ENCODE data around the gene IFI6.
"Not testable (repeated sequence)": the region's sequence is repeated elsewhere in the genome, so short reads cannot be mapped to it uniquely, and the experiment has no call there.

Gene IFI6

DNA sequence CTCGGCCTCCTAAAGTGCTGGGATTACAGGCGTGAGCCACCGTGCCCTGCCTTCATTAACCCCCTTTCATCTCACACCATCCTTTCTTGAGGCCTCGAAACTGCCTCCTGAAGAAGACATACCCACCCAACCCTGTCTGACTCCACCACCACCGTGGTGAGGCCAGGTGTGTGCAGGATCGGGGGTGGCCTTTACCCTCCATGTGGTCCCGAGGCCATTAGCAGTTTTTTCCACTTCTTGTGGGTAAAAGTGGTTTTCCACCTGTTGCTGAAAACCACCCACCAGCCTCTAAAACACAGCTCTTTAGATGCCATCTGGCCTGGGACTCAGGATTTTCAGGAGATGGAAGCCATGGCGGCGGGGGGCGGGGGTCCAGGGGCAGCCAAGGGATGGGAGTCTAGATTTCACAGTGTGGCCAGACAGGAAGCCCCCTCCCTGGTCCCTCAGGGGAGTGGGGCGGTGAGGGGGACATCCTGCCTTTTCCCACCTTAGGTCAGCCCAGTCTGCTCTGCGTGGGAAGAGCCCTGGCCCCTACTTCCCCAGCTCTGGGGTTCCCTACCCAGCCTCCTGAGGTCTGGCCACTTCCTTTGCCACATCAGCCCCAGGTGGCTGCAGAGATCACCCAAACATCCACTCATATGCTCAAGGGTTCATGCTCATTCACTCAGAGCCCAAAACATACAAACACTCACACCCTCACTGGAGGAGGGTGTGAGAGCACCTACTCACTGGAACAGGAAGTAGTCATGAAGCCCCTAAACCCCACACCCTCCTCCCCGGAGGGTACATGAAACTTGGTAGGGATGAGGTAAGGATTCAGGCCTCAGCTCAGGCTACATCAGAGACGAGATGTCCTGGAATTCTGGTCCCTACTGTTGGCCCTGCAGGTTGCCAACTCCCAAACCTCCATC is 39.4 kb downstream of the IFI6 start:
- DNase-seq (ENCODE audit: low read depth in 1 of 2, low spot score in 1 of 2), result peak in 1 of 2 donors; percentile 58

DNA sequence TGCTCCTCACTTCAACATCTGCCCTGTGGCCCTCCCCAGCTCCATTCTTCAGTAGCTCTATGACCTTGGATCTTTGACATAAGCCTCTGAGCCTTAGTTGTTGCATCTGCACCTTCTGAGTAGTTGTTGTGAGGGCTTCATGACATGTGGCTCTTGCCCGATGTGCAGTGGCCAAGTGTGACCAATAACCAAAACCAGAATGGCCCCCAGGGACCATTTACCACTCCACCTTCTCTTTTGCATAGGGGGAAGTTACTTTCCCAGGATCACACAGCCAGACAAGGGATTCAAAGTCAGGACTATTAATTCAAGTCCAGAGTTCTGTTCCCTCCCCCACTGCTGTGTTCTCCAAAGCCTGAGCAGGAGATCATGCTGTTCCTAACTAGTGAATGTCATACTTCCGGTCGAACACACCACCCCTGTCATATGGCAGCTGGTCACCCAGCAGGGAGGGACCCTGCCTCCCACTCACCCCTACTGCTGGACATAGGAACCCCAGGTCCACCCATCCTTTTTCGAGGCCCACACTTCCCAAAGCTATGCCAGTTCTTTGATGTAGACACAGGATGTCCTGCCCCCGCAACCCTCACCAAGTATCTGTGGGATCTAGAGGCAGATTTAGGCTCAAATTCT is 41.0 kb downstream of the IFI6 start:
- DNase-seq (ENCODE audit: low read depth in 1 of 2, low spot score in 1 of 2), result no peak

DNA sequence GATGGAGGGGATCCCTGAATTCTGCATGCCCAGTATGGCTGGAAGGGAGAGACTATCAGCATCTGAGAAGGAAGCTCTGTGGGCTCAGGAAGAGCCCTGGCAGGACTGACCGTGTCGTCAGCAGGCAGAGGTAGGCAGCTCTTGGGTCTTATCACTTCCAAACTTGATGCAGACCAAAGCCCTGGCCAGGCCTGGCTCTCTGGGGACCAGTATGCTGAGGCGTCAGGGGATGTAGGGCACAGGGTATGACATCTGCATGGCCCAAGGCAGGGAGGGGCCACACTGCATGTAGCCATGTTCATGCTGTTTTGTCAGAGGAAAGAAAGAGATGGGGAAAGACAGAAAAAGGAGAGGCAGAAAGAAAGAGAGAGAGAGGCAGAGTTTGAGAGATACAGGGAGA is 43.3 kb downstream of the IFI6 start:
- no peak for DNase-seq (ENCODE audit: low read depth in 1 of 2, low spot score in 1 of 2)

GRCh38 chr1:27627733-27628132 is 44.3 kb downstream of the IFI6 start:
- DNase-seq (ENCODE audit: low read depth in 1 of 2, low spot score in 1 of 2), result not testable (repeated sequence)

GRCh38 chr1:27627061-27627460 is 44.9 kb downstream of the IFI6 start:
- no peak for DNase-seq (ENCODE audit: low read depth in 1 of 2, low spot score in 1 of 2)

DNA sequence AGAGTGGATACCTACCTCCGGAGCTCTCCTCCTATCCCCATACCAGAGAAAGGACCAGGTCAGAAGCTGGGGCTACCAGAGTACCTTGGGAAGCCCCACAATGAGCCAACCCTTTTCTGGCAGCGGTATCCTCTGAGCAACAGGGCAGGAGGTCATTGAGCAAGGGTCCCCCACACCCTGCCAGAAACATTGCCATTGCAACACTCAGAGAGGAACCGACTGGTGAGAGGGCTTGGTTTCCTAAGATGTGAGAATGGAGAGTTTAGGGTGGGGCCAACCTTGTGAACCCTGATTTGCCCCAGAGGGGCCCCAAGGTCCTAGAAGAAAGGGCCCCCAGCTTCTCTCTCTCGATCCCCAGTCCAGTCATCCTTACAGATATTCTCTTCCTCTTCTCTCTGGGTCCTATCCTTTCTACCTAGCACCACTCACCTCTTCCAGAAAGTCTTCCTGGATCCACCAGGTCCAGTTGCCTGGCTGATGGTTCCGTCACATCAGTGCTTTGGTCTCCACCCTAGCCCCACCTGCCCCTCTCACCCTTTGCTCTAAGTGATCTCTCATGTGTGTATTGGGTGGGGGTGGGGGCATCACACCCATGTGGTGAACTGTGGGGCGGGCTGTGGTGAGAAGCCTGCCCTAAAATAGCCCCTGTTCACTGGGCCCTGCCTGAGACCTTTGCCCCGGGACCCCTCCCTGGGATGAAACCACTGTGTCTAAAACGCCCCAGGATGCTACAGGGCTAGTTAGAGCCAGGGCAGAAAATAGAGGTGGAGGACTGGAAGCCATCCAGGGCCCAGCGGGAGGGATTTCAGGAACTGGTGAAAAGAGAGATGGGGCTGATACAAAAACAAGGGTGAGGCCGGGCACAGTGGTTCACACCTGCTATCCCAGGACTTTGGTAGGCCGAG is 45.7 kb downstream of the IFI6 start:
- no peak for DNase-seq (ENCODE audit: low read depth in 1 of 2, low spot score in 1 of 2)

- DNase-seq (ENCODE audit: low read depth in 1 of 2, low spot score in 1 of 2), result no peak
Observed at GRCh38 chr1:27624467-27625178, 47.4 kb downstream of the IFI6 start.

DNA sequence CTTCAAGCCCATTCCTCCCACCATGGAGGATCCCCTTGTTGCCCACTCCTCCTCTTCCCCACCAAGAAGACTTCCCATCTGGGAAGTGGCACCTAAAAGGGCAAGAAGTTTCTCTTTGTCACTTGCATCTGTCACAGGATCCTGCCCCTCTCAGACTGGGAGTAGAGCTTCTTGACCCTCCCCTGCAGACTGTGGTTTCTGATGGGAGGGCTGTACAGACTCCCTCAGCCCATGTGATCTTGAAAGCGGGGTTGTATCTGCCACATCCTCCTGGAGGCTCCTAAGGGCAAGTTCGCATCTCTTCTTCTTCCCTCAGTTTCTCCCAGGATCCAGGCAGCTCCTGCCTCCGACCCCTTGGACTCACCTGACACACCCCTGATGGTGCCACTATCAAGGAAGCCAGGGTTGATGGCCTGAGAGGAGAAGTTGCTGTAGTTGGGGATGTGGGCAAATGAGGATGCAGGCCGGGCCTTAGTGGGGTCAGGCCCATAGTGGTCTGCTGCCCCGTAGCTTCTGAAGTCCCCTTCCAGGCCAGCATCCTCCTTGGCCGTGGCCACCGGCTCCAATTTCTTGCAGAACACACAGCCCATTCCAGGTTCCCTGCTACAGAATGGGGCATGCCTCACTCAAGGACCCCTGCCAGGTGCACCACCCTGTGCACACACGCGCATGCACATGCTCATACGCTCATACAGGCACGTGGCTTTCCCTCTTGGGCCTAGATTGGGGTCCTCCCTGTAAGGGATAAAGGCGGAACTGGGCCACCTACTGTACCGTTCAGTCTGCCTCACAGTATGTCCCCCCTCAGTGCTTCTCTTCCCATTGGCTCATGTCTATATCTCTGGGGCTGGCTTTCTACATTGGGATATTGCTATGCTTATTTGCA is 48.4 kb downstream of the IFI6 start:
- no peak for DNase-seq (ENCODE audit: low read depth in 1 of 2, low spot score in 1 of 2)

DNA sequence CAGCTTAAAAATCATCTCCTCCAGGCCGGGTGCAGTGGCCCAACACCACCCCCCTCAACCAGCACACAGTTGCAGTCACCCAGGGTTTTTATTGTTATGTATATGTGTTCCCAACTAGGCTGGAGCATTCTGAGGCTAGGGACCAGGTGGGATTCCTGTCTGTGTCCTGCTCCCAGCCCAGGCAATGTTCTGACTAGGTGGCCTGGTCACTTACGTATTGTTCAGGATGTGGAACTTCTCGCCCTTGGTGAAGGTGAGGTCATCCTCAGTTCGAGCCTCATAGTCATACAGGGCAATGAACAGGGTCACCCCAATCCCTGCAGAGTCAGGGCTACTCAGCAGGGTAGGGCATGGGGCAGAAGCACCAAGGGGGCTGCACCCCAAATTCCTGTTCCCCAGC is 49.2 kb downstream of the IFI6 start:
- DNase-seq (ENCODE audit: low read depth in 1 of 2, low spot score in 1 of 2), result no peak

DNA sequence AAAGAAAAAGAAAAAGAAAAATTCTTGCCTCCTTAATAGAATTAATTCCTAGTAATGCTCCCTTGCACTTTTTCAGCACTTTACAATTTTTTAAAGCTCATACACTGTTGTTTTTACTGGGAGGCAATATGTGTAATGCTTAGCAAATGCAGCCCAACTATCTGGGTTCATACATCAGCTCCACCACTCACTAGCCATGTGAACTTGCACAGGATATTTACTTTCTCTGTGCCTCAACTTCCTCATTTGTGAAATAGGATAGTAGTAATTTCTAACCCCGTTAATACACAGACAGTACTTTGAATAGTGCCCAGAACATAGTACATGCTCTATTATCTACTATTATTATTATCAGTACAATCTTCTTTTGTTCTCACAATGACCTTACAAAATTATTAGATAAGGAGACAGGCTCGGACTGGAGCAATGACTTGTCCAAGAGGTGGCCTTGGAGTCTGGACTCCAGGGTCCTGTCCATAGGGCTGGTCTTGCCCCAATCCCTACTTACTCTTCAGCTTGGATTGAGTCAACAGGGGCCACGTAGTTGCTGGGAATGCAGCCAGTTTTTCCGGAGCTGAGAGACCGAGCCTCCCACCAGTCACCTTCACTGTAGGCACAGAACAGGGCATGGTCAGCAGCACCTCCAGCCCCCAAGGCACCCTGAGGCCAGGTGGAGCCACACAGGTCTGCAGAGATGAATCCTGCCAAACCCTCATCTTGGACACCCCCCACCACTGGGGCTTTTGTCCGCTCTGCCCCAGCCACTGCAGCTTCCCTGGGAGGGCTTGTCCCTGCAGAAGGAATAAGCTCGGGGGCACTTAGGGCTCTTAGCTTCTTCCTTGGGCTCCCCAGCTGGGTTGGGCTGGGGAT is 50.7 kb downstream of the IFI6 start:
- DNase-seq (ENCODE audit: low read depth in 1 of 2, low spot score in 1 of 2), result no peak

GRCh38 chr1:27619782-27620438 is 52.1 kb downstream of the IFI6 start:
- not testable (repeated sequence) for DNase-seq (ENCODE audit: low read depth in 1 of 2, low spot score in 1 of 2)

DNA sequence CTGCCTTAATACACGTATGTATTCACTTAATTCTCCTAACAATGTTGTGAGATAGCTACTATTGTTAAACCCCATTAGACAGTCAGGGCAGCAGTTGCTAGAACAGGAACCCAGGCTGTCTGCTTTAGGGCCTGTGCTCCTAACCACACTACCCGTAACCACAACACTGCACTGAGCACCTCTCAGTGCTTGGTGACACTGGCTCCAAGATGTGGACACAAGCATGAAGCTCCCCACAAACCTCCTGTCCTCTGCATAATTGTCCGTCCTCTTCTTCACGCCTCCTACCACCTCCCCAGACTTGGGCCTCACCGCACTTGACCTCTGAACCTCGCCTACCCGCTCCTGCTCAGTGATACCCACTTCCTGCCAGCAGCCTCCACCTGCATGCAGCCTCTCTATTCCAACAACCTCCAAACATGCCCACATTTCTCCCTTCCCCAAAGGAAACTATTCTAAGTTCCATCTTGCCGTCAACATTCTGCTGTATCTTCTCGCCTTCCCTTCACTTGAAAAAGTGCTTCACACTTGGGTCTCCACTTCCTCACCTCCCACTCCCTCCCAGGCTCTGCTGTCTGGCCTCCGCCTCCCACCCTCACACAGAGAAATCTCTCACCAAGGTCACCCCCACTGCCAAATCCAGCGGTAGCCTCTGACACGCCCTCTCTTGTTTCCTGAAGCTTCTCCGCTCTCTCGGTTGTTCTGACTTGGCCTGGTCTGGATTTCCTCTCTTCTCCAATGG is 53.5 kb downstream of the IFI6 start:
- no peak for DNase-seq (ENCODE audit: low read depth in 1 of 2, low spot score in 1 of 2)

DNA sequence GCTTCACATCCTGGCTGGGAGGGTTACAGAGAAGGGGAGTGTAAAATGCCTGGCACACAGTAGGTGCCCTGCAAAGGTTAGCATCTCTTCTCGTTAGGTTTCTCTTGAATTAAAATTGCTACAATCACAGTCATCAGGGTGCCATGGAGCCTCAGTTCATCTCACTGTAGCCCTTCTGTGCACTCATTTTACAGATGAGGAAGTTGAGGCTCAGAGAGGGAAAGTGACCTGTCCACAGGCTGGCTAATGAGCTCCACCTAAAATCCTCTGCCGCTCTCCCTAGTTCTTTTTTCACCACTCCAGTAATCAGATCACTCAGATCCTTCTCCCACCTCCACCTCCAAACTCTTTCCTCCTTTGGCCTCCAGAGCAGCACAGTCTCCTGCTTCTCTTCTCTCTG is 54.6 kb downstream of the IFI6 start:
- no peak for DNase-seq (ENCODE audit: low read depth in 1 of 2, low spot score in 1 of 2)

- DNase-seq (ENCODE audit: low read depth in 1 of 2, low spot score in 1 of 2), result no peak
Observed at GRCh38 chr1:27616441-27616840, 55.6 kb downstream of the IFI6 start.

Measured in activated CD4-positive, alpha-beta T cell treated with anti-CD3 and anti-CD28 coated beads, Interleukin-2, amount 50 U/mL, for 24 hours (primary cell).